ENCODE results near the gene FNDC1. TPM values are rescaled to one million over a fixed set of nuclear protein-coding genes. Genes with fewer than 3 reads are reported as not detected.

Gene FNDC1
- total and polyA plus RNA-seq, 10 of the 15 experiments (the other 5 are each of a cell fraction or from before 2014, with no cell fraction given), result not detected

DNA sequence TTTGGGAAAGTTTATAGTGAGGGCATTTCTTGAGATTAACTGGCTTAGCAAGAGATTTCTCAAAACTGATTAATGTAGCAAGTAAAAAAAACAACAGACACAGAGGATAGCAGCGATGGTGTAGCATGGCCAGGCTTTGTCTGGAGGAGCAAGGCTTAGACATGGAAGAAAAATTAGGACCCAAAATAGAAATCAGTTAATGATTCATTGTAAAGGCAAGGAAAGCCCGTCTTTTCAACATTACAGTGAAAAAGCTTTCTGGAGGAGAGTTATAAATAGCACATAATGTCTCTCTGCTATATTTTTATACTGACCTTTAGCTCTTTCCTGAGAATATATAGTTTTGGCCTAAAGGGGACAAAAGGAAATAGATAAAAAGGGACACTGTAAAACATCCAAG is 45.1 kb downstream of the FNDC1 start:
- no peak overlapping the region for H3K27ac ChIP-seq (ENCODE audit: control insufficient read depth, insufficient read depth)
- CTCF ChIA-PET, result interaction anchor here (1.6 kb wide), 1 partner anchor 39 kb away, joined by 4 read pairs; no protein-coding TSS in a partner anchor

More for the DNA sequence above, 45.1 kb downstream of the FNDC1 start:
- Histone ChIP-seq H3K4me1 (ENCODE audit: control insufficient read depth, insufficient read depth, low read length) (no peaks in the 10 kb centered on the region), H3K9me3 (replicated peaks; ENCODE audit: control insufficient read depth, insufficient read depth, low read length) (no peaks in the 10 kb centered on the region), H3K36me3 (ENCODE audit: control insufficient read depth in 2 of 2, insufficient read depth in 2 of 2, low read length in 1 of 2) (no peaks in the 10 kb centered on the region), H3K4me3 (no peak overlapping the region), H3K9ac (ENCODE audit: control insufficient read depth, insufficient read depth, low read length) (no peak overlapping the region), H4K20me1 (ENCODE audit: control insufficient read depth, insufficient read depth) (no peaks in the 10 kb centered on the region), H3K79me2 (ENCODE audit: control insufficient read depth, insufficient read depth, low read length) (no peaks in the 10 kb centered on the region), H3K27me3 (replicated peaks in 1 of 2; ENCODE audit: control insufficient read depth in 2 of 2, insufficient read depth in 2 of 2, low read length in 1 of 2) (peaks cover 0 to 8% of the 10 kb centered on the region in 2 experiments; a peak in 2 of 4 replicates), H2AFZ (ENCODE audit: control insufficient read depth, low read depth, low read length) (no peak overlapping the region), H3K4me2 (ENCODE audit: control insufficient read depth, insufficient read depth) (no peak overlapping the region)
- WGBS (ENCODE audit: insufficient coverage, insufficient replicate concordance, low lambda C conversion rate, missing lambda C conversion rate), result 15% methylated on average over 2 of the region's 2 CpGs
- ChIA-PET RAD21 (ENCODE audit: unreplicated experiment) (no interaction called here), POLR2A (no interaction called here), SMC1A (ENCODE audit: uncharacterized antibody, unreplicated experiment) (no interaction called here)
- TF ChIP-seq, protein P1, sequence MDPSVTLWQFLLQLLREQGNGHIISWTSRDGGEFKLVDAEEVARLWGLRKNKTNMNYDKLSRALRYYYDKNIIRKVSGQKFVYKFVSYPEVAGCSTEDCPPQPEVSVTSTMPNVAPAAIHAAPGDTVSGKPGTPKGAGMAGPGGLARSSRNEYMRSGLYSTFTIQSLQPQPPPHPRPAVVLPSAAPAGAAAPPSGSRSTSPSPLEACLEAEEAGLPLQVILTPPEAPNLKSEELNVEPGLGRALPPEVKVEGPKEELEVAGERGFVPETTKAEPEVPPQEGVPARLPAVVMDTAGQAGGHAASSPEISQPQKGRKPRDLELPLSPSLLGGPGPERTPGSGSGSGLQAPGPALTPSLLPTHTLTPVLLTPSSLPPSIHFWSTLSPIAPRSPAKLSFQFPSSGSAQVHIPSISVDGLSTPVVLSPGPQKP (IDR thresholded peaks at IDR 0.05; ENCODE audit: low read depth, low read length), result no peak
- TF ChIP-seq SMC3 (IDR thresholded peaks at IDR 0.05; ENCODE audit: borderline replicate concordance, low read length), result no peak
- TF ChIP-seq SUZ12 (IDR thresholded peaks at IDR 0.05; ENCODE audit: unreplicated experiment), result no peak
- TF ChIP-seq, protein P2, sequence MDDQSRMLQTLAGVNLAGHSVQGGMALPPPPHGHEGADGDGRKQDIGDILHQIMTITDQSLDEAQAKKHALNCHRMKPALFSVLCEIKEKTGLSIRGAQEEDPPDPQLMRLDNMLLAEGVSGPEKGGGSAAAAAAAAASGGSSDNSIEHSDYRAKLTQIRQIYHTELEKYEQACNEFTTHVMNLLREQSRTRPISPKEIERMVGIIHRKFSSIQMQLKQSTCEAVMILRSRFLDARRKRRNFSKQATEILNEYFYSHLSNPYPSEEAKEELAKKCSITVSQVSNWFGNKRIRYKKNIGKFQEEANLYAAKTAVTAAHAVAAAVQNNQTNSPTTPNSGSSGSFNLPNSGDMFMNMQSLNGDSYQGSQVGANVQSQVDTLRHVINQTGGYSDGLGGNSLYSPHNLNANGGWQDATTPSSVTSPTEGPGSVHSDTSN (IDR thresholded peaks at IDR 0.05; ENCODE audit: insufficient replicate concordance, low read depth, low read length), result no peak
- no peak for TF ChIP-seq ZNF274 (IDR thresholded peaks at IDR 0.05; ENCODE audit: insufficient read depth, insufficient read length)
- no peak for ATAC-seq
- FAIRE-seq, result no peak
- in situ Hi-C loops (cut with MboI), result no loop called here
- intact Hi-C loops (cut with micrococcal nuclease; ENCODE audit: unreplicated experiment), result no loop called here
- DNase-seq (ENCODE audit: low read depth, low spot score), result no peak
- BruUV-seq (replicated peaks), result no TSS peak
